ENCODE results near the gene ZMYND10. TPM values are rescaled to one million over a fixed set of nuclear protein-coding genes. Genes with fewer than 3 reads are reported as not detected.

ZMYND10 gene
- total RNA-seq, 1 experiment from 2014 or later, result 0.74 TPM

- TF ChIP-seq ELF4 (CRISPR knock-in tag; IDR thresholded peaks at IDR 0.05; ENCODE audit: low read depth), result no peak
These were observed 26.8 kb upstream of the ZMYND10 start (continued) for GRCh38 chr3:50372349-50372748.

DNA sequence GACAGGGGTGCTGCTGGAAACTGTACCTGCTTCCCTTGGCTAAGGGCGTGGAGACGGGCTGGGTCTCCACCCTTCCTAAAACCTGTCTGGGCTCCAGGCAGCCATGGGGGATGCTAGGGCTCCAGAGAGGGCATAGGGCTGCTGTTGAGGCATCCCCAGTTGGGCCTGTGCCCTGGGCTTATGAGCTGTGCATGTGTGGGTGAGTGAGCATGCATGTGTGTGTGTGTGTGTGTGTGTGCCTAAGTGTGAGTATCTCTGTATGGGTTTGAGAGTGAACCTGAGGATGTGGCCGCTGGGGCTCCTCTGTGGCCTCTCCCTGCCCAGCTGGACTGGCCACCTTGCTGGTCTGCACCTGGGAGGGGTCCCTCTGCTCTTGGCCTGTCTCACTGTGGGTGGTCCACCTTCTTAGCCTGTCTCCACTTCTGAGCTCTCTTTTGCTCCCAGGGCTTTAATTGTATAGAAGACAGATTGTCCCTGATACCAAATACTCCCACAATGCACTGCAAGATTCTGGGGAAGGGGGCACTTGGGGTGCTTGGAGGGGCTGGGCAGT is 25.7 kb upstream of the ZMYND10 start:
- Mint-ChIP-seq H3K4me3 (no peak overlapping the region), H3K27ac (no peak overlapping the region), H3K4me1 (peaks cover 28% of the 10 kb centered on the region), H3K9me3 (no peaks in the 10 kb centered on the region), H3K27me3 (ENCODE audit: low read depth) (peaks cover under 1% of the 10 kb centered on the region; the same call in 1 of the 2 replicates), H3K36me3 (no peaks in the 10 kb centered on the region)
- TF ChIP-seq, protein P1, sequence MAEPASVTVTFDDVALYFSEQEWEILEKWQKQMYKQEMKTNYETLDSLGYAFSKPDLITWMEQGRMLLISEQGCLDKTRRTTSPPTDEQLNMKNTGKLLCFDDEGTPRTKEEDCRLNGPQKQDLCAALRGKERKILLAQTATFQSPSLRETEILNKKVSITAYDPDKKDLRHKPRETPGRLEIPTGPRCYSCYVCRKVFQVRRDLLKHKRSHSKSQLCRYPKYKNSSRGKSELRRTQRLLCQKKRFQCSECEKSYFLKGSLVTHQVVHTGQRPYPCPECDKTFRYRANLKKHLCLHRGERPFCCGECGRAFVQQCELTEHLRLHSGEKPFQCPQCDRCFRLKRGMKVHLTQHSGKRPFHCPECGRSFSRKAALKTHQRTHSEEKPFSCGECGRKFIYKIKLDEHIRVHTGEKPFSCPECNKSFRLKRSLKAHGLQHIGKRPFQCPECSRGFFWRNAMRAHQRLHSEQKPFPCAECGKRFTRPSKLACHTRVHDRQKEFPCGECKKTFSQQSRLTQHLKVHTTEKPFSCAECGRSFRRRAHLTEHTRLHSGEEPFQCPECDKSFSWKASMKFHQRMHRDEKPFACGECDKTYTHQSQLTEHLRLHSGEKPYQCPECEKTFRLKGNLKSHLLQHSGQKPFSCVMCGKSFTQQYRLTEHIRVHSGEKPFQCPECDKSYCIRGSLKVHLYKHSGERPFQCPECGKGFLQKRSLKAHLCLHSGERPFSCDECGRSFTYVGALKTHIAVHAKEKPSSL (CRISPR knock-in tag; conservative IDR thresholded peaks at IDR 0.05), result no peak
- TF ChIP-seq ZNF396 (CRISPR knock-in tag; IDR thresholded peaks at IDR 0.05; ENCODE audit: borderline replicate concordance) (no peak), ATF1 (CRISPR knock-in tag; IDR thresholded peaks at IDR 0.05) (no peak), PRDM15 (CRISPR knock-in tag; IDR thresholded peaks at IDR 0.05) (no peak), FOXP4 (CRISPR knock-in tag; IDR thresholded peaks at IDR 0.05) (no peak), TP53 (CRISPR knock-in tag; IDR thresholded peaks at IDR 0.05) (no peak), ZNF423 (CRISPR knock-in tag; IDR thresholded peaks at IDR 0.05) (no peak)
- TF ChIP-seq, protein P2, sequence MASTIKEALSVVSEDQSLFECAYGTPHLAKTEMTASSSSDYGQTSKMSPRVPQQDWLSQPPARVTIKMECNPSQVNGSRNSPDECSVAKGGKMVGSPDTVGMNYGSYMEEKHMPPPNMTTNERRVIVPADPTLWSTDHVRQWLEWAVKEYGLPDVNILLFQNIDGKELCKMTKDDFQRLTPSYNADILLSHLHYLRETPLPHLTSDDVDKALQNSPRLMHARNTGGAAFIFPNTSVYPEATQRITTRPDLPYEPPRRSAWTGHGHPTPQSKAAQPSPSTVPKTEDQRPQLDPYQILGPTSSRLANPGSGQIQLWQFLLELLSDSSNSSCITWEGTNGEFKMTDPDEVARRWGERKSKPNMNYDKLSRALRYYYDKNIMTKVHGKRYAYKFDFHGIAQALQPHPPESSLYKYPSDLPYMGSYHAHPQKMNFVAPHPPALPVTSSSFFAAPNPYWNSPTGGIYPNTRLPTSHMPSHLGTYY (CRISPR knock-in tag; IDR thresholded peaks at IDR 0.05), result no peak
- TF ChIP-seq, protein P3, sequence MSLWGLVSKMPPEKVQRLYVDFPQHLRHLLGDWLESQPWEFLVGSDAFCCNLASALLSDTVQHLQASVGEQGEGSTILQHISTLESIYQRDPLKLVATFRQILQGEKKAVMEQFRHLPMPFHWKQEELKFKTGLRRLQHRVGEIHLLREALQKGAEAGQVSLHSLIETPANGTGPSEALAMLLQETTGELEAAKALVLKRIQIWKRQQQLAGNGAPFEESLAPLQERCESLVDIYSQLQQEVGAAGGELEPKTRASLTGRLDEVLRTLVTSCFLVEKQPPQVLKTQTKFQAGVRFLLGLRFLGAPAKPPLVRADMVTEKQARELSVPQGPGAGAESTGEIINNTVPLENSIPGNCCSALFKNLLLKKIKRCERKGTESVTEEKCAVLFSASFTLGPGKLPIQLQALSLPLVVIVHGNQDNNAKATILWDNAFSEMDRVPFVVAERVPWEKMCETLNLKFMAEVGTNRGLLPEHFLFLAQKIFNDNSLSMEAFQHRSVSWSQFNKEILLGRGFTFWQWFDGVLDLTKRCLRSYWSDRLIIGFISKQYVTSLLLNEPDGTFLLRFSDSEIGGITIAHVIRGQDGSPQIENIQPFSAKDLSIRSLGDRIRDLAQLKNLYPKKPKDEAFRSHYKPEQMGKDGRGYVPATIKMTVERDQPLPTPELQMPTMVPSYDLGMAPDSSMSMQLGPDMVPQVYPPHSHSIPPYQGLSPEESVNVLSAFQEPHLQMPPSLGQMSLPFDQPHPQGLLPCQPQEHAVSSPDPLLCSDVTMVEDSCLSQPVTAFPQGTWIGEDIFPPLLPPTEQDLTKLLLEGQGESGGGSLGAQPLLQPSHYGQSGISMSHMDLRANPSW (CRISPR knock-in tag; conservative IDR thresholded peaks at IDR 0.05; ENCODE audit: low read depth), result no peak
- TF ChIP-seq, protein P4, sequence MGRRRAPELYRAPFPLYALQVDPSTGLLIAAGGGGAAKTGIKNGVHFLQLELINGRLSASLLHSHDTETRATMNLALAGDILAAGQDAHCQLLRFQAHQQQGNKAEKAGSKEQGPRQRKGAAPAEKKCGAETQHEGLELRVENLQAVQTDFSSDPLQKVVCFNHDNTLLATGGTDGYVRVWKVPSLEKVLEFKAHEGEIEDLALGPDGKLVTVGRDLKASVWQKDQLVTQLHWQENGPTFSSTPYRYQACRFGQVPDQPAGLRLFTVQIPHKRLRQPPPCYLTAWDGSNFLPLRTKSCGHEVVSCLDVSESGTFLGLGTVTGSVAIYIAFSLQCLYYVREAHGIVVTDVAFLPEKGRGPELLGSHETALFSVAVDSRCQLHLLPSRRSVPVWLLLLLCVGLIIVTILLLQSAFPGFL (CRISPR knock-in tag; IDR thresholded peaks at IDR 0.05; ENCODE audit: borderline replicate concordance), result no peak
- ChIA-PET CTCF (interaction anchor here (0.6 to 1.6 kb wide), 13 partner anchors 10 to 178 kb away, joined by 3 to 13 read pairs (median 4); partner anchors contain the start of genes CYB561D2 and NPRL2), POLR2A (no interaction called here)
- ATAC-seq (no peak), DNase-seq (ENCODE audit: low spot score) (no peak)

All from WTC11 (cell line).